Natural killer cell (primary cell): Measurements from ENCODE around the gene DACT3. TPM values are rescaled to one million over a fixed set of nuclear protein-coding genes. Genes with fewer than 3 reads are reported as not detected.

ENCODE experiments used
- ATAC-seq, 3 donors: fragments of 150-1000 bp in 2 of 3; fragments of 200-7000 bp in 1 of 3; cut with Tn5 transposase; 1 replicate in 1 of 3; 2 replicates in 2 of 3; pipeline ENCODE4 v1.10.0; 2021; ENCODE audit warnings: mild to moderate bottlenecking in 2 of 3, moderate library complexity in 2 of 3
- DNase-seq, 2 donors: peaks; one replicate each; pipeline versions ENCODE4 v3.0.0 to v3.0.0-alpha.2; 2013 to 2021; ENCODE audit warnings: mixed read lengths in 1 of 2
- H3K27ac ChIP-seq: one replicate; pipeline ENCODE4 v1.5.1; 2013; ENCODE audit warnings: mild to moderate bottlenecking, low read length
- H3K27me3 ChIP-seq: one replicate; pipeline ENCODE4 v1.6.1; 2013; ENCODE audit warnings: low read length; ENCODE audit not compliant: control insufficient read depth, insufficient read depth
- H3K36me3 ChIP-seq: one replicate; pipeline ENCODE4 v1.6.1; 2013; ENCODE audit warnings: low read length; ENCODE audit not compliant: control insufficient read depth, insufficient read depth
- H3K4me1 ChIP-seq: one replicate; pipeline ENCODE4 v1.6.1; 2013; ENCODE audit warnings: low read length; ENCODE audit not compliant: control insufficient read depth, insufficient read depth
- H3K4me3 ChIP-seq: one replicate; pipeline ENCODE4 v1.5.1; 2013; ENCODE audit warnings: low read length
- H3K9me3 ChIP-seq: one replicate; pipeline ENCODE4 v1.6.1; 2013; ENCODE audit warnings: low read length; ENCODE audit not compliant: control insufficient read depth, insufficient read depth
- H3K27ac Mint-ChIP-seq, 2 donors: one replicate each; pipeline ENCODE4 v1.8.0; 2022; ENCODE audit warnings: mild to moderate bottlenecking in 2 of 2, mixed read lengths in 2 of 2, moderate library complexity in 1 of 2
- H3K27me3 Mint-ChIP-seq, 2 donors: one replicate each; pipeline ENCODE4 v1.8.0; 2022; ENCODE audit warnings: low read depth in 2 of 2, mixed read lengths in 2 of 2
- H3K36me3 Mint-ChIP-seq: one replicate; pipeline ENCODE4 v1.8.0; 2022; ENCODE audit warnings: mixed read lengths
- H3K4me1 Mint-ChIP-seq, 2 donors: one replicate each; pipeline ENCODE4 v1.8.0; 2022; ENCODE audit warnings: mixed read lengths in 2 of 2
- H3K4me3 Mint-ChIP-seq: one replicate; pipeline ENCODE4 v1.8.0; 2022; ENCODE audit warnings: mild to moderate bottlenecking, moderate library complexity, mixed read lengths
- H3K9me3 Mint-ChIP-seq, 2 donors: one replicate each; pipeline ENCODE4 v1.8.0; 2022; ENCODE audit warnings: mixed read lengths in 2 of 2
- CTCF ChIP-seq: fragments of 200-600 bp; IDR thresholded peaks from one replicate; pipeline ENCODE4 v1.8.0; 2022; ENCODE audit warnings: antibody characterized with exemption
- WGBS: methylation state at CpG from one replicate; pipeline ENCODE4 v1.1.7; 2013; ENCODE audit warnings: missing lambda C conversion rate; ENCODE audit not compliant: insufficient coverage; 5-methylcytosine and 5-hydroxymethylcytosine counted together
- intact Hi-C: fragments of 100-400 bp; cut with micrococcal nuclease; formaldehyde crosslinking; loops from one replicate; pipeline ENCODE4 v1.14.2; 2022
- total RNA-seq, 4 donors: library from RNA; stranded (reverse); fragments of 120-200 nt in 1 of 4; gene quantifications; one replicate each; pipeline versions ENCODE4 v1.2.3 to v1.2.4, GENCODE V29; 2013 to 2022

The DACT3 gene
- total RNA-seq, 3 donors from 2014 or later (not counting 1 experiment from before 2014, with no cell fraction given): 0.14 to 0.20 TPM; not detected in 1

GRCh38 chr19:46660551-46661019 lies 397 bp downstream of the DACT3 start:
- intact Hi-C loops: loop anchor here (1.0 kb wide), 2 partner anchors 26 to 57 kb away; partner anchors contain the start of gene PRKD2
- no peak for TF ChIP-seq CTCF
- Histone ChIP-seq H3K4me3 (peak overlapping the region; percentile 28), H3K27me3 (peaks cover 28% of the 10 kb centered on the region), H3K4me1 (peaks cover 29% of the 10 kb centered on the region), H3K27ac (no peak overlapping the region), H3K9me3 (no peaks in the 10 kb centered on the region), H3K36me3 (no peaks in the 10 kb centered on the region)
- Mint-ChIP-seq H3K4me3 (peak overlapping the region; percentile 58), H3K4me1 (peaks cover 16 to 32% of the 10 kb centered on the region in 2 donors), H3K27me3 (peaks cover 17 to 24% of the 10 kb centered on the region in 2 donors), H3K9me3 (no peaks in the 10 kb centered on the region), H3K36me3 (no peaks in the 10 kb centered on the region), H3K27ac (peak overlapping the region in 1 of 2 donors; percentile 88)
- DNase-seq (no peak), ATAC-seq (no peak)
- WGBS: under 1% methylated on average over 40 of the region's 40 CpGs

GRCh38 chr19:46660008-46660517 lies 919 bp downstream of the DACT3 start:
- Histone ChIP-seq H3K4me1 (peaks cover 29% of the 10 kb centered on the region), H3K9me3 (no peaks in the 10 kb centered on the region), H3K27ac (no peak overlapping the region), H3K4me3 (peak overlapping the region; percentile 28), H3K27me3 (peaks cover 28% of the 10 kb centered on the region), H3K36me3 (no peaks in the 10 kb centered on the region)
- H3K4me1 Mint-ChIP-seq: peaks cover 16 to 32% of the 10 kb centered on the region in 2 donors
- H3K27me3 Mint-ChIP-seq: peaks cover 17 to 26% of the 10 kb centered on the region in 2 donors
- no peaks in the 10 kb centered on the region for H3K36me3 Mint-ChIP-seq
- intact Hi-C loops: no loop called here
- peak in 1 of 2 donors; percentile 37 for DNase-seq
- no peak for TF ChIP-seq CTCF
- peak overlapping the region in 1 of 2 donors; percentile 88 for H3K27ac Mint-ChIP-seq
- peak overlapping the region; percentile 70 for H3K4me3 Mint-ChIP-seq
- ATAC-seq: no peak
- H3K9me3 Mint-ChIP-seq: no peaks in the 10 kb centered on the region
- 10% methylated on average over 14 of the region's 14 CpGs for WGBS

- peaks cover 16 to 32% of the 10 kb centered on the region in 2 donors for H3K4me1 Mint-ChIP-seq
- H3K36me3 Mint-ChIP-seq: no peaks in the 10 kb centered on the region
- H3K27ac ChIP-seq: no peak overlapping the region
- H3K9me3 Mint-ChIP-seq: no peaks in the 10 kb centered on the region
- intact Hi-C loops: no loop called here
- H3K4me3 ChIP-seq: no peak overlapping the region
- DNase-seq (peak in 1 of 2 donors; percentile 35), ATAC-seq (no peak)
- no peaks in the 10 kb centered on the region for H3K9me3 ChIP-seq
- H3K27me3 Mint-ChIP-seq: peaks cover 17 to 30% of the 10 kb centered on the region in 2 donors
- H3K27me3 ChIP-seq: peaks cover 28% of the 10 kb centered on the region
- peak overlapping the region; percentile 70 for H3K4me3 Mint-ChIP-seq
- H3K27ac Mint-ChIP-seq: peak overlapping the region in 1 of 2 donors; percentile 88
- no peak for TF ChIP-seq CTCF
- peaks cover 29% of the 10 kb centered on the region for H3K4me1 ChIP-seq
- WGBS: 4% methylated on average over 21 of the region's 28 CpGs
- no peaks in the 10 kb centered on the region for H3K36me3 ChIP-seq
These were observed 1.6 kb downstream of the DACT3 start for GRCh38 chr19:46659151-46660007.
